HepG2 (cell line): Measurements from ENCODE around the gene GNAI2. TPM values are rescaled to one million over a fixed set of nuclear protein-coding genes. Genes with fewer than 3 reads are reported as not detected.

Source experiments
- ATAC-seq: fragments of 200-7000 bp; cut with Tn5 transposase; 3 replicates; pipeline ENCODE4 v1.9.1; 2020; ENCODE audit warnings: mild to moderate bottlenecking, moderate library complexity
- BruUV-seq: library from RNA; stranded (reverse); fragments of 400-500 nt; replicated peaks from 2 replicates; lab custom pipeline; 2021; lab: Mats Ljungman, UMichigan
- CTCF ChIA-PET: fragments of 300-600 bp; formaldehyde crosslinking; extraction: SDS; loops from one replicate; lab custom pipeline; 2021; ENCODE audit warnings: low total read pairs, inconsistent platforms, low intra/inter-chr PET ratio; lab: Yijun Ruan, JAX
- POLR2A ChIA-PET: fragments of 350-600 bp; sonication (Branson Sonifier 250); formaldehyde crosslinking; loops from one replicate; lab custom pipeline; 2020; ENCODE audit warnings: antibody characterized with exemption, inconsistent platforms; lab: Yijun Ruan, JAX
- DNase-seq: peaks from one replicate; pipeline ENCODE4 v3.0.0-alpha.2; 2015; ENCODE audit warnings: low spot score
- FAIRE-seq: peaks from 3 replicates; lab custom pipeline; 2011; peaks lifted over from hg19 to GRCh38; lab: Jason Lieb, UNC
- H2AFZ ChIP-seq: one replicate; pipeline ENCODE4 v1.6.1; 2011; ENCODE audit warnings: low read length, inconsistent platforms
- H3K27ac ChIP-seq: fragments of 300-600 bp; 3 replicates; pipeline ENCODE4 v1.8.0; 2011; ENCODE audit warnings: mixed run types, mild to moderate bottlenecking, mixed read lengths, low read length, inconsistent platforms; ENCODE audit not compliant: insufficient read depth; ENCODE audit errors: extremely low read length
- H3K27me3 ChIP-seq, 2 experiments: fragments of 200-600 bp in 1 of 2; 2 replicates in 1 of 2; 3 replicates in 1 of 2; pipeline versions ENCODE4 v1.6.0 to v1.8.0; 2011; ENCODE audit warnings: low read length in 2 of 2, mild to moderate bottlenecking in 2 of 2, moderate library complexity in 2 of 2, inconsistent platforms in 1 of 2; ENCODE audit not compliant: insufficient read depth in 2 of 2, control insufficient read depth in 1 of 2
- H3K36me3 ChIP-seq, 2 experiments: fragments of 200-600 bp in 1 of 2; replicated peaks in 1 of 2; 2 replicates in 1 of 2; 3 replicates in 1 of 2; pipeline versions ENCODE4 v1.5.1 to v1.8.0; 2011; ENCODE audit warnings: low read length in 2 of 2, inconsistent platforms in 1 of 2; ENCODE audit not compliant: insufficient read depth in 2 of 2, control insufficient read depth in 1 of 2
- H3K4me1 ChIP-seq: 2 replicates; pipeline ENCODE4 v1.5.1; 2012; ENCODE audit warnings: low read length, inconsistent platforms; ENCODE audit not compliant: insufficient read depth
- H3K4me2 ChIP-seq: 2 replicates; pipeline ENCODE4 v1.6.0; 2011; ENCODE audit warnings: low read depth, low read length, inconsistent platforms
- H3K4me3 ChIP-seq, 3 experiments: fragments of 200-600 bp in 1 of 3; sonication (generic), shearing (Covaris generic) in 1 of 3; replicated peaks in 1 of 3; 2 replicates each; pipeline ENCODE4 v1.5.1; 2011 to 2016; ENCODE audit warnings: low read length in 3 of 3, inconsistent platforms in 2 of 3, low read depth in 2 of 3, mild to moderate bottlenecking in 2 of 3, control low read depth in 1 of 3, mixed read lengths in 1 of 3; ENCODE audit not compliant: insufficient read depth in 1 of 3
- H3K79me2 ChIP-seq: one replicate; pipeline ENCODE4 v1.6.1; 2011; ENCODE audit warnings: low read length, inconsistent platforms; ENCODE audit not compliant: insufficient read depth
- H3K9ac ChIP-seq: 2 replicates; pipeline ENCODE4 v1.6.0; 2011; ENCODE audit warnings: mild to moderate bottlenecking, low read depth, low read length, inconsistent platforms; ENCODE audit not compliant: insufficient read depth
- H3K9me3 ChIP-seq: 2 replicates; pipeline ENCODE4 v1.5.1; 2012; ENCODE audit warnings: mild to moderate bottlenecking, low read length
- H4K20me1 ChIP-seq: 2 replicates; pipeline ENCODE4 v1.6.0; 2011; ENCODE audit warnings: inconsistent platforms, mild to moderate bottlenecking, low read length, moderate library complexity; ENCODE audit not compliant: insufficient read depth
- BORCS8-MEF2B ChIP-seq: sonication (generic); formaldehyde crosslinking; IDR thresholded peaks from 2 replicates; pipeline ENCODE4 v1.8.0; 2022; ENCODE audit warnings: mild to moderate bottlenecking, missing genetic modification reagents
- E2F2 ChIP-seq: sonication (generic); formaldehyde crosslinking; IDR thresholded peaks from 2 replicates; pipeline ENCODE4 v1.4.0; 2020; ENCODE audit warnings: missing genetic modification reagents, borderline replicate concordance
- FOXA1 ChIP-seq, 2 experiments: fragments of 450-650 bp in 1 of 2; sonication (generic) in 1 of 2; formaldehyde crosslinking in 1 of 2; IDR thresholded peaks; 2 replicates each; pipeline versions ENCODE4 v1.4.0 to v1.6.1; 2016 to 2020; ENCODE audit warnings: missing genetic modification reagents in 1 of 2
- GTF2F1 ChIP-seq: fragments of 150-350 bp; IDR thresholded peaks from 2 replicates; pipeline ENCODE4 v1.6.1; 2014; ENCODE audit warnings: low read length
- NRL ChIP-seq: sonication (generic); formaldehyde crosslinking; IDR thresholded peaks from 2 replicates; pipeline ENCODE4 v1.5.0; 2020; ENCODE audit warnings: missing genetic modification reagents, mild to moderate bottlenecking, moderate library complexity, borderline replicate concordance
- SIN3A ChIP-seq: IDR thresholded peaks from 2 replicates; pipeline ENCODE4 v1.6.1; 2011; ENCODE audit warnings: low read depth, mild to moderate bottlenecking, control low read depth, low read length, borderline replicate concordance
- SNAPC5 ChIP-seq: sonication (generic); formaldehyde crosslinking; IDR thresholded peaks from 2 replicates; pipeline ENCODE4 v1.8.1; 2023; ENCODE audit warnings: mild to moderate bottlenecking, missing genetic modification reagents, borderline replicate concordance
- SRSF1 ChIP-seq: fragments of 200-400 bp; formaldehyde crosslinking; optimal IDR thresholded peaks from 2 replicates; pipeline ENCODE3; 2017; ENCODE audit warnings: mild to moderate bottlenecking, low read depth, low read length, moderate library complexity
- ZBTB43 ChIP-seq: sonication (generic); formaldehyde crosslinking; conservative IDR thresholded peaks from 2 replicates; pipeline ENCODE4 v1.4.0; 2020; ENCODE audit warnings: missing genetic modification reagents
- ZBTB46 ChIP-seq: sonication (generic); formaldehyde crosslinking; IDR thresholded peaks from 2 replicates; pipeline ENCODE4 v1.4.0; 2020; ENCODE audit warnings: mild to moderate bottlenecking, missing genetic modification reagents, borderline replicate concordance
- ZFP82 ChIP-seq: sonication (generic); formaldehyde crosslinking; IDR thresholded peaks from 2 replicates; pipeline ENCODE4 v1.5.1; 2020; ENCODE audit warnings: mild to moderate bottlenecking, missing genetic modification reagents, borderline replicate concordance
- ZNF275 ChIP-seq: sonication (generic); formaldehyde crosslinking; IDR thresholded peaks from 2 replicates; pipeline ENCODE4 v1.8.0; 2022; ENCODE audit warnings: missing genetic modification reagents, mild to moderate bottlenecking, inconsistent platforms, borderline replicate concordance
- ZNF552 ChIP-seq: sonication (generic); formaldehyde crosslinking; IDR thresholded peaks from 2 replicates; pipeline ENCODE4 v1.9.0; 2022; ENCODE audit warnings: missing genetic modification reagents, mild to moderate bottlenecking, borderline replicate concordance
- ZNF670 ChIP-seq: sonication (generic); formaldehyde crosslinking; IDR thresholded peaks from 2 replicates; pipeline ENCODE4 v1.8.0; 2022; ENCODE audit warnings: mild to moderate bottlenecking, missing genetic modification reagents, borderline replicate concordance
- WGBS: methylation state at CpG from one replicate; pipeline ENCODE4 v1.1.6; 2017; ENCODE audit warnings: low lambda C conversion rate; 5-methylcytosine and 5-hydroxymethylcytosine counted together
- in situ Hi-C: cut with HindIII; loops from 2 replicates; pipeline ENCODE4 v1.10.0; 2017; ENCODE audit warnings: low pct_unique_long_range_greater_than_20kb; ENCODE audit not compliant: extremely low pct_ligation_motif_present
- intact Hi-C: fragments of 100-400 bp; cut with micrococcal nuclease; formaldehyde crosslinking; loops from one replicate; pipeline ENCODE4 v1.10.0; 2022; ENCODE audit not compliant: unreplicated experiment
- polyA plus RNA-seq, 8 experiments: library from polyadenylated mRNA; depleted of rRNA in 3 of 8; stranded (reverse) in 7 of 8; unstranded in 1 of 8; fragments of >200 nt; fragmentation: Illumina TruSeq in 4 of 8; extraction: Trizol in 4 of 8; gene quantifications; 2 replicates each; pipeline versions ENCODE4 v1.2.1 to v1.2.3, GENCODE V29; 2011 to 2016; ENCODE audit warnings: low read depth in 4 of 8, missing spikeins in 1 of 8, mixed read lengths in 1 of 8; ENCODE audit not compliant: insufficient read depth in 1 of 8
- total RNA-seq, 5 experiments: library from RNA; depleted of rRNA; stranded (reverse); fragments of >200 nt; fragmentation: Illumina TruSeq; extraction: Trizol; gene quantifications; 2 replicates each; pipeline ENCODE4 v1.2.3, GENCODE V29; 2016; ENCODE audit warnings: low read depth in 1 of 5

GNAI2 gene
- total and polyA plus RNA-seq, 2 of the 13 experiments (the other 11 are each of a cell fraction or from before 2014, with no cell fraction given), result 51.1 to 66.2 TPM

GRCh38 chr3:50259432-50260026, 23.5 kb downstream of the GNAI2 start:
- ATAC-seq (peak; percentile 0; the same call in 2 of the 3 replicates), FAIRE-seq (no peak), DNase-seq (no peak)
- no peaks in the 10 kb centered on the region for H3K9me3 ChIP-seq
- H3K36me3 ChIP-seq, result peaks cover 13 to 26% of the 10 kb centered on the region in 2 experiments
- H3K4me1 ChIP-seq, result peaks cover 53% of the 10 kb centered on the region
- peak overlapping the region; percentile 99 for H3K27ac ChIP-seq
- intact Hi-C loops, result loop anchor here (1.0 to 5.0 kb wide), 2 partner anchors 14 to 43 kb away; partner anchors contain the start of gene HYAL1
- CTCF ChIA-PET, result interaction anchor here (1.3 to 3.0 kb wide), 2 partner anchors 13 to 67 kb away, joined by 4 to 81 read pairs; no protein-coding TSS in a partner anchor
- no peak overlapping the region for H2AFZ ChIP-seq
- peak overlapping the region; percentile 18 to 76 (median 24) for H3K4me3 ChIP-seq
- H4K20me1 ChIP-seq, result no peaks in the 10 kb centered on the region
- 57% methylated on average over 14 of the region's 18 CpGs for WGBS
- TSS peak; percentile 36 for BruUV-seq
- H3K4me2 ChIP-seq, result peak overlapping the region; percentile 88
- in situ Hi-C loops, result loop anchor here (5.0 kb wide), 1 partner anchor 63 kb away; the partner anchor contains the start of gene HYAL2
- H3K79me2 ChIP-seq, result peaks cover 12% of the 10 kb centered on the region
- peak overlapping the region; percentile 94 for H3K9ac ChIP-seq
- H3K27me3 ChIP-seq, result no peaks in the 10 kb centered on the region
- POLR2A ChIA-PET, result interaction anchor here (0.6 to 8.0 kb wide), 26 partner anchors 8 to 78 kb away, joined by 3 to 155 read pairs (median 8); partner anchors contain the start of genes GNAI2, HYAL1, HYAL2 and HYAL3
- TF ChIP-seq ZNF552 (CRISPR knock-in tag) (0 out of 2 replicates have a peak, but pooled peaks have one; percentile 46), SNAPC5 (CRISPR knock-in tag) (0 out of 2 replicates have a peak, but pooled peaks have one; percentile 9), ZBTB43 (0 out of 2 replicates have a peak, but pooled peaks have one; percentile 8), FOXA1 (IDR thresholded peaks at IDR 0.05) (no peak), FOXA1 (CRISPR knock-in tag; IDR thresholded peaks at IDR 0.05) (no peak), E2F2 (CRISPR knock-in tag) (no peak), SIN3A (peak; percentile 44; the same call in 1 of the 2 replicates), GTF2F1 (no peak), BORCS8-MEF2B (CRISPR knock-in tag) (0 out of 2 replicates have a peak, but pooled peaks have one; percentile 6), SRSF1 (peak; percentile 32), ZNF670 (CRISPR knock-in tag) (no peak), NRL (CRISPR knock-in tag) (0 out of 2 replicates have a peak, but pooled peaks have one; percentile 14), ZBTB46 (CRISPR knock-in tag) (no peak), ZFP82 (CRISPR knock-in tag) (no peak), ZNF275 (no peak)
